NB4 (cell line): ENCODE results near the gene GASK1B.

ENCODE experiments used
- DNase-seq: peaks from one replicate; pipeline ENCODE4 v3.0.0; 2010; ENCODE audit warnings: low read depth
- H3K4me3 ChIP-seq: one replicate; pipeline ENCODE4 v1.5.1; 2011; ENCODE audit warnings: mild to moderate bottlenecking, low read depth, low read length, moderate library complexity
- CTCF ChIP-seq: IDR thresholded peaks from one replicate; pipeline ENCODE4 v1.5.1; 2012; ENCODE audit warnings: low read depth, low read length
- MAX ChIP-seq: IDR thresholded peaks from 2 replicates; pipeline ENCODE4 v1.6.1; 2011; ENCODE audit warnings: low read depth, low read length
- MYC ChIP-seq: IDR thresholded peaks from 2 replicates; pipeline ENCODE4 v1.6.1; 2011; ENCODE audit warnings: low read depth, low read length
- POLR2A ChIP-seq: IDR thresholded peaks from 2 replicates; pipeline ENCODE4 v1.6.1; 2011; ENCODE audit warnings: mild to moderate bottlenecking; ENCODE audit not compliant: insufficient read length; ENCODE audit errors: extremely low read depth

Gene GASK1B

GRCh38 chr4:158134222-158134621, 38.6 kb downstream of the GASK1B start:
- no peak for TF ChIP-seq MYC
- no peak for TF ChIP-seq CTCF
- TF ChIP-seq MAX, result no peak
- no peak for TF ChIP-seq POLR2A

GRCh38 chr4:158133551-158133950, 39.3 kb downstream of the GASK1B start:
- no peak for TF ChIP-seq CTCF
- no peak overlapping the region for H3K4me3 ChIP-seq
- no peak for DNase-seq

More at GRCh38 chr4:158134222-158134621, 38.6 kb downstream of the GASK1B start:
- H3K4me3 ChIP-seq, result no peak overlapping the region
- DNase-seq, result no peak

GRCh38 chr4:158131027-158131426, 41.8 kb downstream of the GASK1B start:
- H3K4me3 ChIP-seq, result no peak overlapping the region
- no peak for DNase-seq
- TF ChIP-seq MAX, result no peak
- TF ChIP-seq POLR2A, result no peak

GRCh38 chr4:158130204-158130603, 42.6 kb downstream of the GASK1B start:
- TF ChIP-seq MYC (no peak), CTCF (no peak), MAX (no peak), POLR2A (no peak)
- no peak for DNase-seq
- H3K4me3 ChIP-seq, result no peak overlapping the region

- no peak for TF ChIP-seq POLR2A
- DNase-seq, result no peak
- H3K4me3 ChIP-seq, result no peak overlapping the region
These were observed 43.1 kb downstream of the GASK1B start for GRCh38 chr4:158129694-158130093.

GRCh38 chr4:158128540-158128939, 44.3 kb downstream of the GASK1B start:
- no peak for DNase-seq
- TF ChIP-seq MAX, result no peak
- TF ChIP-seq POLR2A, result no peak
- no peak overlapping the region for H3K4me3 ChIP-seq

- DNase-seq, result no peak
- TF ChIP-seq MYC, result no peak
- TF ChIP-seq CTCF, result no peak
- no peak for TF ChIP-seq MAX
- TF ChIP-seq POLR2A, result no peak
- H3K4me3 ChIP-seq, result no peak overlapping the region
These were observed 47.5 kb downstream of the GASK1B start for GRCh38 chr4:158125310-158125709.
